Peyer's patch (tissue), 4 donors: ENCODE results near the gene CD81.

ENCODE experiments used
- POLR2A ChIP-seq, 2 donors: fragments of 450-650 bp; IDR thresholded peaks; one replicate each; pipeline ENCODE4 v1.5.1; 2017; ENCODE audit warnings: antibody characterized with exemption in 2 of 2, mild to moderate bottlenecking in 2 of 2, moderate library complexity in 2 of 2
- TF ChIP-seq, protein P1 (sequence below), 6 experiments: fragments of 450-650 bp in 4 of 6; fragments of 200-600 bp in 2 of 6; sonication (generic) in 1 of 6; IDR thresholded peaks; one replicate each; pipeline ENCODE4 v1.5.1; 2017 to 2019; ENCODE audit warnings: antibody characterized with exemption in 6 of 6, mild to moderate bottlenecking in 3 of 6, moderate library complexity in 1 of 6

- TF ChIP-seq, protein P1, sequence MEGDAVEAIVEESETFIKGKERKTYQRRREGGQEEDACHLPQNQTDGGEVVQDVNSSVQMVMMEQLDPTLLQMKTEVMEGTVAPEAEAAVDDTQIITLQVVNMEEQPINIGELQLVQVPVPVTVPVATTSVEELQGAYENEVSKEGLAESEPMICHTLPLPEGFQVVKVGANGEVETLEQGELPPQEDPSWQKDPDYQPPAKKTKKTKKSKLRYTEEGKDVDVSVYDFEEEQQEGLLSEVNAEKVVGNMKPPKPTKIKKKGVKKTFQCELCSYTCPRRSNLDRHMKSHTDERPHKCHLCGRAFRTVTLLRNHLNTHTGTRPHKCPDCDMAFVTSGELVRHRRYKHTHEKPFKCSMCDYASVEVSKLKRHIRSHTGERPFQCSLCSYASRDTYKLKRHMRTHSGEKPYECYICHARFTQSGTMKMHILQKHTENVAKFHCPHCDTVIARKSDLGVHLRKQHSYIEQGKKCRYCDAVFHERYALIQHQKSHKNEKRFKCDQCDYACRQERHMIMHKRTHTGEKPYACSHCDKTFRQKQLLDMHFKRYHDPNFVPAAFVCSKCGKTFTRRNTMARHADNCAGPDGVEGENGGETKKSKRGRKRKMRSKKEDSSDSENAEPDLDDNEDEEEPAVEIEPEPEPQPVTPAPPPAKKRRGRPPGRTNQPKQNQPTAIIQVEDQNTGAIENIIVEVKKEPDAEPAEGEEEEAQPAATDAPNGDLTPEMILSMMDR (IDR thresholded peaks at IDR 0.05), result no peak
- TF ChIP-seq POLR2A (IDR thresholded peaks at IDR 0.05), result no peak
Measured at GRCh38 chr11:2380807-2381350, 3.8 kb downstream of the CD81 start.
